GM13976 (cell line): Measurements from ENCODE around the gene JAKMIP1.

Source experiments
- DNase-seq: peaks from one replicate; pipeline ENCODE4 v3.0.0; 2012; ENCODE audit warnings: low spot score
- CTCF ChIP-seq: IDR thresholded peaks from 2 replicates; pipeline ENCODE4 v1.5.1; 2012; ENCODE audit warnings: borderline replicate concordance, mild to moderate bottlenecking; ENCODE audit not compliant: insufficient read depth; ENCODE audit errors: extremely low read depth, missing control alignments, control extremely low read depth
- in situ Hi-C: fragments of 300-500 bp; cut with MboI; formaldehyde crosslinking; loops from one replicate; pipeline ENCODE4 v1.12.0; 2022; ENCODE audit warnings: low sequenced_read_pairs, mixed read lengths, inconsistent platforms; ENCODE audit not compliant: unreplicated experiment

JAKMIP1 gene

GRCh38 chr4:6128221-6128850 lies 72.0 kb downstream of the JAKMIP1 start:
- in situ Hi-C loops: no loop called here
- TF ChIP-seq CTCF: no peak
- DNase-seq: no peak

GRCh38 chr4:6126971-6127745 lies 73.2 kb downstream of the JAKMIP1 start:
- in situ Hi-C loops: no loop called here
- no peak for DNase-seq

GRCh38 chr4:6125103-6125651 lies 75.2 kb downstream of the JAKMIP1 start:
- DNase-seq: no peak

More at GRCh38 chr4:6126971-6127745, 73.2 kb downstream of the JAKMIP1 start:
- no peak for TF ChIP-seq CTCF

GRCh38 chr4:6124386-6125102 lies 75.8 kb downstream of the JAKMIP1 start:
- no peak for TF ChIP-seq CTCF
- DNase-seq: no peak
- in situ Hi-C loops: no loop called here

More at GRCh38 chr4:6125103-6125651, 75.2 kb downstream of the JAKMIP1 start:
- in situ Hi-C loops: no loop called here
- TF ChIP-seq CTCF: no peak

- in situ Hi-C loops: no loop called here
- no peak for TF ChIP-seq CTCF
- no peak for DNase-seq
Measured at GRCh38 chr4:6123976-6124375, 76.4 kb downstream of the JAKMIP1 start.

- no peak for TF ChIP-seq CTCF
- no peak for DNase-seq
- in situ Hi-C loops: no loop called here
Measured at GRCh38 chr4:6123541-6123940, 76.8 kb downstream of the JAKMIP1 start.
